Skeletal muscle cell (primary cell): ENCODE results near the gene SRSF1.
"Not testable (repeated sequence)": the region's sequence is repeated elsewhere in the genome, so short reads cannot be mapped to it uniquely, and the experiment has no call there.

ENCODE experiments used
- DNase-seq: peaks from one replicate; pipeline ENCODE4 v3.0.0-alpha.2; 2010; ENCODE audit warnings: low read depth
- H3K4me3 ChIP-seq: 2 replicates; pipeline ENCODE4 v1.5.1; 2011; ENCODE audit warnings: low read depth, mild to moderate bottlenecking, control low read depth, low read length, moderate library complexity

The SRSF1 gene

GRCh38 chr17:57972151-57972550 lies 34.9 kb downstream of the SRSF1 start:
- no peak for DNase-seq
- no peak overlapping the region for H3K4me3 ChIP-seq

- no peak for DNase-seq
- H3K4me3 ChIP-seq = no peak overlapping the region
Observed at GRCh38 chr17:57971572-57971971, 35.5 kb downstream of the SRSF1 start.

- no peak for DNase-seq
- no peak overlapping the region for H3K4me3 ChIP-seq
Observed at GRCh38 chr17:57970710-57971109, 36.3 kb downstream of the SRSF1 start.

GRCh38 chr17:57968456-57968855 lies 38.6 kb downstream of the SRSF1 start:
- no peak overlapping the region for H3K4me3 ChIP-seq
- no peak for DNase-seq

GRCh38 chr17:57966875-57967274 lies 40.2 kb downstream of the SRSF1 start:
- H3K4me3 ChIP-seq = no peak overlapping the region
- DNase-seq = no peak

- H3K4me3 ChIP-seq = no peak overlapping the region
- DNase-seq = no peak
Observed at GRCh38 chr17:57966246-57966645, 40.8 kb downstream of the SRSF1 start.

GRCh38 chr17:57965521-57966160 lies 41.4 kb downstream of the SRSF1 start:
- H3K4me3 ChIP-seq = no peak overlapping the region
- no peak for DNase-seq

- no peak for DNase-seq
- no peak overlapping the region for H3K4me3 ChIP-seq
Observed at GRCh38 chr17:57963149-57963511, 43.9 kb downstream of the SRSF1 start.

GRCh38 chr17:57962279-57963148 lies 44.5 kb downstream of the SRSF1 start:
- DNase-seq = no peak

GRCh38 chr17:57959929-57960328 lies 47.1 kb downstream of the SRSF1 start:
- H3K4me3 ChIP-seq = no peak overlapping the region
- DNase-seq = no peak

More at GRCh38 chr17:57962279-57963148, 44.5 kb downstream of the SRSF1 start:
- H3K4me3 ChIP-seq = no peak overlapping the region

GRCh38 chr17:57958391-57958790 lies 48.7 kb downstream of the SRSF1 start:
- H3K4me3 ChIP-seq, DNase-seq: not testable (repeated sequence)

GRCh38 chr17:57957886-57958285 lies 49.2 kb downstream of the SRSF1 start:
- no peak for DNase-seq
- H3K4me3 ChIP-seq = no peak overlapping the region

GRCh38 chr17:57957120-57957850 lies 49.8 kb downstream of the SRSF1 start:
- DNase-seq = no peak
- no peak overlapping the region for H3K4me3 ChIP-seq

- H3K4me3 ChIP-seq = no peak overlapping the region
- no peak for DNase-seq
Observed at GRCh38 chr17:57956291-57957119, 50.5 kb downstream of the SRSF1 start.

GRCh38 chr17:57955183-57955931 lies 51.7 kb downstream of the SRSF1 start, which contains the start of gene CUEDC1:
CUEDC1 (minus strand) TSS chr17:57955412; CDS start chr17:57885564, 69,848 bp downstream.
- DNase-seq = no peak
- H3K4me3 ChIP-seq = peak within 1 kb of the TSS; percentile 74

- peak overlapping the region; percentile 74 for H3K4me3 ChIP-seq
- no peak for DNase-seq
Observed at GRCh38 chr17:57954397-57955182, 52.5 kb downstream of the SRSF1 start.

- no peak for DNase-seq
- peak overlapping the region; percentile 74 for H3K4me3 ChIP-seq
Observed at GRCh38 chr17:57953705-57954396, 53.2 kb downstream of the SRSF1 start.
